Kidney tubule cell (primary cell): ENCODE data around the gene CHRM3.
"Not testable (repeated sequence)": the region's sequence is repeated elsewhere in the genome, so short reads cannot be mapped to it uniquely, and the experiment has no call there.

ENCODE experiments used
- DNase-seq: peaks from one replicate; pipeline ENCODE4 v3.0.0-alpha.2; 2018; ENCODE audit warnings: low spot score

The CHRM3 gene

DNA sequence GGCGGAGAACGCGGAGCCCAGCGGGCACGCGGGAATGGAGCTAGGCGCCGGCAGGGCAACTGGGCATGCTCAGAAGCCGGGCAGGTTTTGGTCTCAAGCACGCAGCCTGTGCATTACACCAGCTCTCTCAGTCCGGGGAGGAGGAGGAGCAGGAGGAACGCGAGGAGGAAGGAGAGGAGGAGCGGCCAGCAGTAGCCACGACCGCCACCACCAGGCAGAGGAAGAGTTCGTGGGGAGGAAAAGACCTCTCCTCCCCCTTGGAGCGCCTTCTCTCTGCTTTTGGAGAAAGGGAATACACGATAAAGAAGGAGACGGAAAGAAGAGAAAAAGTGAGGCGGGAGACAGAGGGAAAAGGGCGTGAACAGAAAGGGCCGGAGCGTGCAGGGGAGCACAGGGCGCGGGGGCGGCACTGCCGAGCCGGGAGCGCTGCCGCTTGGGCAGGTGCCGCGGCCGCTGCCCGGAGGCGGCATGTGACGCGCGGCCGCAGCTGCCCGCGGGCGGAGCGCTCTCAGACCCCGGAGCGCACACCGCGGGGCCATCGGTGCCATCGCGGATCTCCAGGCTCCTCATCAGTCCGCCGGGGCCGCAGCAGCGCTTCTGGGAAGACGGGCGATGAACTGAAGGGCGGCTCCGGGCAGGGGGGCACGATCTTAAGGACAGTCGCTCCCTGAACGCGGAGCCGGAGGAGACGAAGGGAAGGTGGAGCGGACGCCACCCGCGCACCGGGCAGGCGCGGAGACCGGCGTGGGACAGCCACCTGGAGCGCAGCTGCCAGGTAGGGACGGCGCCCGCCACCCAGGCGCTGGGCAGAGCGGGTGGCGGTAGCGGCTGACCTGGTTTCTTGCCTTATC, at the start of gene CHRM3:
TSS of gene CHRM3 (plus strand) at position 116 of the 851 bp plus-strand sequence. CDS start 520,884 bp downstream, outside the sequence.
- DNase-seq, result peak; percentile 77

- DNase-seq, result no peak
Observed at GRCh38 chr1:239337799-239338430, 48.5 kb upstream of the CHRM3 start.

GRCh38 chr1:239347776-239348175, 38.6 kb upstream of the CHRM3 start:
- DNase-seq, result no peak

DNA sequence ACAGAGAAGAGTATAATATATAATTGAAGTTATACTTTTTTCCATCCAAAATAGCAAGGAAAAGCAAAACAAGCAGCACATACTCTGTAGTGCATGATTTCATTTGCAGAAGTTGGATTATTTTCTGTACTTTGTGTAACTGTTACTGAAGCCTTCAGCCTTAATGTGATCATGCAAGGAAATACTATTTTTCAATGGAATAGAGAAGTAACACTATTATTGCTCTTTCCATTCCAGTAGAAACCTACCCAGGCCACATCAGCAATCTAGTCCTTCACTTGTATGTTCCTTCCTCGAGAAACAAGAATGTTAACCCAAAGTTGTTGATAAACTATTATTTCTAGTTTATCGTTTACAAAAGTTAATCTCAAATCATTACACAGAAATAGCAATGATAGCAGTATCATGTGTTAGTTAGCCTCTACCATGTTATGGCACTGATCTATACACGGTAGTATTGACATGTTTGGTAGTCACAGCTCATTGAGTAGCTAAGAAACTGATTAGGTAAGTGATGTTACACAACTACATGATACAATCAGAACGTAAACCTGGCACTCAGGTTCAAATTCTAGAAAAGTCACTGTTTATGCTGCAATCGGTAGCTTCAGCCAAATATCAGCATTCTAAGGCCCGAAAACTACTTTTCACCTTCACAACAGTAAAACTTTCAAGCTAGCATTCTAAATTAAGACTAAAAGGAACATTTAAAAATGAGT, 37.6 kb upstream of the CHRM3 start:
- DNase-seq, result no peak

- no peak for DNase-seq
Observed at GRCh38 chr1:239349699-239350098, 36.7 kb upstream of the CHRM3 start.

- peak; percentile 46 for DNase-seq
Observed at GRCh38 chr1:239353536-239353935, 32.8 kb upstream of the CHRM3 start.

- no peak for DNase-seq
Observed at GRCh38 chr1:239354231-239354630, 32.1 kb upstream of the CHRM3 start.

- no peak for DNase-seq
Observed at GRCh38 chr1:239357867-239358266, 28.5 kb upstream of the CHRM3 start.

DNA sequence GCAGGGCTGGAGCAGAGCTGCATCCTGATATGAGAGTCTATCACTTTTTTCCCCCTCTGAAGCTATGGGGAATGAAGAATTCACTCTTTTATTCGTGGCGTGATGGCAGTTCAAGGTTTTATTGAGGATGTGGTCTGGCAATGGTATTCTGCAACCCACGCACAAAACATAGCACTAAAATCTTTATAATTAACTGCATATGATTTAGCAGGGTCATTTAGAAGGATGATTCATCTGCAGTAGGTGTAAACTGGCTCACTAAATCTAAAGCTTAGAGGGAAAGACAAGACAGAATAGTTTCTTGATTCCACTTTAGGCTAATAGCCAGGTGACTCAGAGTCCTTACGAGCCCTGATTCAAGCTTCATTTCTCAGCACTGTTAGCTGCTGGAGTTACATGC, 25.0 kb upstream of the CHRM3 start:
- peak; percentile 47 for DNase-seq

GRCh38 chr1:239363930-239364329, 22.4 kb upstream of the CHRM3 start:
- no peak for DNase-seq

GRCh38 chr1:239367196-239367810, 19.1 kb upstream of the CHRM3 start:
- DNase-seq, result no peak

- DNase-seq, result peak; percentile 9
Observed at GRCh38 chr1:239368436-239369109, 17.8 kb upstream of the CHRM3 start.

DNA sequence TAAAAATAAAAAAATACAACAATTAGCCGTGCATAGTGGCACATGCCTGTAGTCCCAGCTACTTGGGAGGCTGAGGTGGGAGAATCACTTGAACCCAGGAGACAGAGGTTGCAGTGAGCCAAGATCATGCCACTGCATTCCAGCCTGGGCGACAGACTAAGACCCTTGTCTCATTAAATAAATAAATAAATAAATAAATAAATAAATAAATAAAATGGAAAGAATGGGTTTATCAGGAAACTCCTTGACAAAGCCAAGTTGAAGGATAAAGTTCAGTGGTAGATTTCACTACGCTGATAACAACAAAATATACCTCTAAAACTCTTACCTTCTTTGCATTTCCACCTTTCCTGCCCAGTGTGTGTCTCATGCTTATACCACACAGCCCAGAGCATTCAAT, 15.5 kb upstream of the CHRM3 start:
- not testable (repeated sequence) for DNase-seq

DNA sequence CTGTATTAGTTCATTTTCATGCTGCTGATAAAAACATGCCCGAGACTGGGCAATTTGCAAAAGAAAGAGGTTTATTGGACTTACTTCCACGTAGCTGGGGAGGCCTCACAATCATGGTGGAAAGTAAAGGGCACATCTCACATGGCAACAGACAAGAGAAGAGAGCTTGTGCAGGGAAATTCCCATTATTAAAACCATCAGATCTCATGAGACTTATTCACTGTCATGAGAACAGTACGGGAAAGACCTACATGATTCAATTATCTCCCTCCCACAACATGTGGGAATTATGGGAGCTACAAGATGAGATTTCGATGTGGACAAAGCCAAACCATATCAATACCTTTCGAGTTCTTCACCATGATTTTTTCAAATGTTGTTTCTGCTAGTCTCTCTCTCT, 3.7 kb upstream of the CHRM3 start:
- no peak for DNase-seq

DNA sequence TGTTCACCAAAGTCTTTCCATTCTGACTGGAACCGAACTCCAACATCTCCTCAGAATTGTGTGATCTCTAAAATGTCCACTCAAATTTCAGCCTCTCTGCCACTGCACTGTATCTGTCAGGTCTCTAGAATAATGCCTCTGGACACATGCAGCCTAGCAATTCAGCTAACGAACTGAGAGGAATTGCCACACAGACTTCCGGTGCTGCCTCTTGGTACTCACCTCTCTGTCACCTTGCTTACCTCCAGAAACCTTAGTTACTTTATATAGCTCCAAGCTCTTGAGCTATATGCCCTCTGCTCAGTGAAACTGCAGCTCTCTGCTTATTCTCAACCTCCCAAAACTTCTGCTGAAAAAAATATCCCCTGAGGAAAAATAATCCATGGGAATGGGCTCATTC, 2.7 kb upstream of the CHRM3 start:
- no peak for DNase-seq

DNA sequence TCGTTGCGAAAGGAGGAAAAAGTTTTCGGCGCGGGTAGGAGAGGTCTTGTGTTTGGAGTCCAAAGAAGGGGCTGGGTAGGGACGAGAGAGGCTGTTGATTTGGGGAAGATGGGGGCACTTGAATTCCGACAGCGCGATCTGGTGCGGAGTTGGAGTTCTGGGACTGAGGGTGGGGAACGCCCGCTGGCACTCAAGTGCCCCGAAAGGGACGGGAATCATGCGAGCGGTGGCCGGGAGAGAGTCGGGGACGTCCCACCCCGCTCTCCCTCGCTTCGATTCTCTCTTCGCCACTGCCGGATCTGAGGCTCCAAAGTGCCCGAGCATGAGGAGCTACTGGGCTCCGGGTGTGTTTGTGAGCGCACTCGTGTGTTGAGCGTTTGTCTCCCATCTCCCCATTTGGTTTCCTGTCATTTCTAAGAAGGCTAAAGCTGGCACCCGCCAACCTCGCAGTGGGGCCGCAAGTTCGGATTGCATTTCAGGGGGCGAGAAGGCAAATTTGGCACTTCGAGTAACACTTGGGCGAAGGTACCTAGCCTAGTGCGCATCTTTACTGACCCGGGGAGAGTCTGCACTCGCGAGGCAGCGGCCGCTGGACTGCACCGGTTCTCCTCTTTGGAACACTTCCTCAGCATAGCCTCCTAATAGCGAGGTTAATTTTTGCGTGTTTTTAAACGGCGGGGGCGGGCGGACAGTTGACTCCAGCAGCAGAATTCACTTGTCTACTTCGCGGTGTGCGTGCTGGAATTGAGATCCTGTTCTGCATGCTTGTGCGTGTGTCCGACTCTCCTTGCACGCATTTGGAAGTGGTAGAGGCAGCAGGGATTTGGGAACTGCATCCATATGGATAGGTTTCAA, 1.2 kb downstream of the CHRM3 start:
- peak; percentile 8 for DNase-seq

- no peak for DNase-seq
Observed at GRCh38 chr1:239388159-239388485, 1.8 kb downstream of the CHRM3 start.

- no peak for DNase-seq
Observed at GRCh38 chr1:239388578-239388977, 2.2 kb downstream of the CHRM3 start.

DNA sequence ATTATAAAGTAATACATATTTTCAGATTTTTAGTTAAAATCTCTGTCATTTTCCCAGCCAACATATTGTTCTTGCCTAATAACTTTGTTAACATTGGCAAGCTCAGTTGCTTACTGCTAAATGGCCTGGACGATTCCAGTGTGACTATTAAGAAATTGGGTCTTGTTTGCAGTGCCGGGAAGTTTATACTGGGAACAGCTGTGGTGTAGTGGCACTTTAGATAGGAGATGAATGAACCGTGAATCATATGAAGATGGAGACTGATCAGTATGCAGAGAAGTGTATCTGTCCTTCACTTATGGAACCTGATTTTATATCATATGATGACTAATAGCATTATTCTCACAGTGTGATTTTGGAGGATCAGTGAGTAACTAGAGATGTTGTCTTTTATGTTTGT, 3.3 kb downstream of the CHRM3 start:
- DNase-seq, result no peak

DNA sequence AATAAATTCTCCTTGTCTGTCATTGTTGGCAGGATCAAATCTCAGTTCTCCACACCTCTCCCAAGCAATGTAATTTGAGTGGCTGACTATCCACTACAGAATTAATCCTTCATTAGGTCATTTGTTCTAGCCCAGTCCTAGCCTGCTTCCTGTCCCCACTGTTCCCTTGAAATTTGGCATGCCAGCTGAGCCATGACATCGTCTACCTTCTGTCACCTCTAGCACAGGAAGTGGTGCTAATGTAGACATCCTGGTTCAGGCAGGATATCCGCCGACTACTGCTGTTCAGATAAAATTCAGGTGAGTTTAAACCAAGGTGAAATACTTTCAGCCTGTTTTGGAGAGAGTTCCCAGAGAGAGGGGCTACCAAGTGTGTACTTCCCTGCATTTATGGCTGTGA, 5.9 kb downstream of the CHRM3 start:
- no peak for DNase-seq

- DNase-seq, result no peak
Observed at GRCh38 chr1:239394107-239394506, 7.7 kb downstream of the CHRM3 start.
